Measurements from ENCODE around the gene PRXL2A. TPM values are rescaled to one million over a fixed set of nuclear protein-coding genes. Genes with fewer than 3 reads are reported as not detected.
A peak's percentile ranks its signal among the peaks of the same experiment; 100 is the strongest.

The PRXL2A gene
- total RNA-seq, 4 donors from 2014 or later = 218 to 456 (median 415) TPM

GRCh38 chr10:80466724-80467326 lies 58.5 kb downstream of the PRXL2A start:
- no peak for TF ChIP-seq CTCF (IDR thresholded peaks at IDR 0.05)
- no peak for DNase-seq (ENCODE audit: low spot score)

GRCh38 chr10:80468002-80468401 lies 59.7 kb downstream of the PRXL2A start:
- DNase-seq (ENCODE audit: low spot score) = no peak
- ATAC-seq (ENCODE audit: low FRiP score) = peak; percentile 45
- TF ChIP-seq CTCF (IDR thresholded peaks at IDR 0.05) = no peak

More at GRCh38 chr10:80466724-80467326, 58.5 kb downstream of the PRXL2A start:
- no peak for ATAC-seq (ENCODE audit: low FRiP score)

GRCh38 chr10:80468806-80469421 lies 60.6 kb downstream of the PRXL2A start:
- no peak for DNase-seq (ENCODE audit: low spot score)
- no peak for ATAC-seq (ENCODE audit: low FRiP score)
- TF ChIP-seq CTCF (IDR thresholded peaks at IDR 0.05) = no peak

DNA sequence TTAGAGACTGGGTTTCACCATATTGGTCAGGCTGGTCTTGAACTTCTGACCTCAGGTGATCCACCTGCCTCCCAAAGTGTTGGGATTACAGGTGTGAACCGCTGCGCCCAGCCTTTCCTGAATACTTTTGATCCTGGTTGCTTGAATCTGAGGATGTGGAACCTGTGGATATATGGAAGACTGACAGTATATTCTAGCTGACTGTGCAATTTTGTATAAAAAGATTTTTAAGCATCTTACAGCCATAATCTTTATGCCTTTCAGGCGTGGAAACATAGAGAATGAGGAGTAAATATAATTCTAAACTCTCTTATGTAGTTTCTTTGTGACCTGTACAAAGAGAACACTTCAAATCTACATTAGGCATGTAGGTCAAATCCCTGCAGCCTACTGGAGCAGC lies 61.9 kb downstream of the PRXL2A start:
- no peak for ATAC-seq (ENCODE audit: low FRiP score)
- TF ChIP-seq CTCF (IDR thresholded peaks at IDR 0.05) = no peak
- no peak for DNase-seq (ENCODE audit: low spot score)

GRCh38 chr10:80471001-80471400 lies 62.6 kb downstream of the PRXL2A start:
- TF ChIP-seq CTCF (IDR thresholded peaks at IDR 0.05) = no peak
- DNase-seq (ENCODE audit: low spot score) (no peak), ATAC-seq (ENCODE audit: low FRiP score) (no peak)

DNA sequence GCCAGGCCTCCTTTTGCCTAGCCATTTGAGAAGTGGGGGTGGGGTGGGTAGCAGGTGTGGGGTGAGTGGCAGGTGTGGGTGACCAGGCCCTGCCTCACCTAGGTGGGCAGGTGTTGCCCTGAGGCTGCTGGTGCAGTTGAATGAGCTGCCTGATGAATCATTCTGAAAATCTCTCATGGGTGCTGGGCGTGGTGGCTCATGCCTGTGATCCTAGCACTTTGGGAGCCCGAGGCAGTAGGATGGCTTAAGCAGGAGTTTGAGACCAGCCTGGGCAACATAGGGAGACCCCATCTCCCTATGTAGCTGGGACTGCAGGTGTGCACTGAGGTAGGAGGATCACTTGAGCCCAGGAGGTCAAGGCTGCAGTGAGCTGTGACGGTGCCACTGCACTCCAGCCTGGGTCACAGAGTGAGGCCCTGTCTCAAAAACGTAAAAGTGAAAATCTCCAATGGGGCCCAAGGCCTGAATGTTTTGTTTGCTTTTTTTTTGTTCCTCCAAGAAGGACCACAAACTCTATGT lies 63.4 kb downstream of the PRXL2A start:
- ATAC-seq (ENCODE audit: low FRiP score) = no peak
- DNase-seq (ENCODE audit: low spot score) = no peak
- no peak for TF ChIP-seq CTCF (IDR thresholded peaks at IDR 0.05)

Data from omental fat pad (tissue), 4 donors.